Stimulated activated CD4-positive, alpha-beta T cell treated with anti-CD3 and anti-CD28 coated beads, Interleukin-1b, Interleukin-23, amount 100 ng/mL, for 4 hours (primary cell): Measurements from ENCODE around the gene PATJ.
"Not testable (repeated sequence)": the region's sequence is repeated elsewhere in the genome, so short reads cannot be mapped to it uniquely, and the experiment has no call there.

Source experiments
- DNase-seq, 2 donors: peaks; one replicate each; pipeline ENCODE4 v3.0.0-alpha.2; 2020; ENCODE audit warnings: low read depth in 2 of 2

PATJ gene

GRCh38 chr1:61743716-61744580 is 1.7 kb downstream of the PATJ start:
- no peak for DNase-seq

GRCh38 chr1:61746813-61747212 is 4.5 kb downstream of the PATJ start:
- DNase-seq, result no peak

- no peak for DNase-seq
Measured at GRCh38 chr1:61748566-61748965, 6.3 kb downstream of the PATJ start.

GRCh38 chr1:61749574-61749973 is 7.3 kb downstream of the PATJ start:
- no peak for DNase-seq

- no peak for DNase-seq
Measured at GRCh38 chr1:61752921-61753389, 10.7 kb downstream of the PATJ start.

GRCh38 chr1:61753998-61754508 is 11.8 kb downstream of the PATJ start:
- no peak for DNase-seq

GRCh38 chr1:61754545-61754944 is 12.3 kb downstream of the PATJ start:
- no peak for DNase-seq

GRCh38 chr1:61756773-61757172 is 14.5 kb downstream of the PATJ start:
- no peak for DNase-seq

- no peak for DNase-seq
Measured at GRCh38 chr1:61757950-61758349, 15.7 kb downstream of the PATJ start.

- no peak for DNase-seq
Measured at GRCh38 chr1:61770131-61770530, 27.9 kb downstream of the PATJ start.

- DNase-seq, result no peak
Measured at GRCh38 chr1:61776091-61776490, 33.8 kb downstream of the PATJ start.

GRCh38 chr1:61779231-61779630 is 37.0 kb downstream of the PATJ start:
- DNase-seq, result no peak

GRCh38 chr1:61781151-61781550 is 38.9 kb downstream of the PATJ start:
- DNase-seq, result no peak

- peak in 1 of 2 donors; percentile 30 for DNase-seq
Measured at GRCh38 chr1:61782771-61783170, 40.5 kb downstream of the PATJ start.

- no peak for DNase-seq
Measured at GRCh38 chr1:61784726-61785125, 42.4 kb downstream of the PATJ start.

- DNase-seq, result no peak
Measured at GRCh38 chr1:61790837-61791236, 48.6 kb downstream of the PATJ start.

- DNase-seq, result no peak
Measured at GRCh38 chr1:61797045-61797755, 54.9 kb downstream of the PATJ start.

- not testable (repeated sequence) for DNase-seq
Measured at GRCh38 chr1:61801047-61801446, 58.8 kb downstream of the PATJ start.

- no peak for DNase-seq
Measured at GRCh38 chr1:61807606-61808140, 65.4 kb downstream of the PATJ start.

- no peak for DNase-seq
Measured at GRCh38 chr1:61808321-61808720, 66.0 kb downstream of the PATJ start.

- DNase-seq, result no peak
Measured at GRCh38 chr1:61808968-61809367, 66.7 kb downstream of the PATJ start.

GRCh38 chr1:61812916-61813315 is 70.6 kb downstream of the PATJ start:
- no peak for DNase-seq

- DNase-seq, result no peak
Measured at GRCh38 chr1:61816191-61816590, 73.9 kb downstream of the PATJ start.
